HEK293 (cell line): ENCODE results near the gene PLD4.

Experiments used
- CTCF ChIA-PET: fragments of 350-600 bp; formaldehyde crosslinking; extraction: SDS; loops from one replicate; lab custom pipeline; 2021; ENCODE audit warnings: antibody characterized with exemption; lab: Yijun Ruan, JAX
- POLR2A ChIA-PET: fragments of 300-600 bp; formaldehyde crosslinking; extraction: SDS; loops from one replicate; lab custom pipeline; 2020; ENCODE audit warnings: antibody characterized with exemption, inconsistent platforms; lab: Yijun Ruan, JAX
- H3K27ac ChIP-seq: fragments of 200-500 bp; sonication (Bioruptor generic); 2 replicates; pipeline ENCODE4 v1.5.1; 2014; ENCODE audit warnings: low read depth, low read length, control low read depth, inconsistent platforms; ENCODE audit errors: extremely low read depth
- H3K36me3 ChIP-seq, 2 experiments: fragments of 200-500 bp in 1 of 2; sonication (Bioruptor generic) in 1 of 2; 1 replicate in 1 of 2; 2 replicates in 1 of 2; pipeline ENCODE4 v1.5.1; 2014 to 2017; ENCODE audit warnings: inconsistent platforms in 2 of 2, low read length in 2 of 2; ENCODE audit not compliant: control insufficient read depth in 2 of 2, insufficient read depth in 1 of 2
- H3K4me1 ChIP-seq: fragments of 200-500 bp; sonication (Bioruptor generic); 2 replicates; pipeline ENCODE4 v1.5.1; 2014; ENCODE audit warnings: mild to moderate bottlenecking, low read length, inconsistent platforms; ENCODE audit not compliant: control insufficient read depth, insufficient read depth
- H3K4me3 ChIP-seq: 2 replicates; pipeline ENCODE4 v1.5.1; 2011; ENCODE audit warnings: low read depth, mild to moderate bottlenecking, control low read depth, low read length, moderate library complexity
- H3K9me3 ChIP-seq: fragments of 200-500 bp; sonication (Bioruptor generic); 2 replicates; pipeline ENCODE4 v1.5.1; 2014; ENCODE audit warnings: low read depth, low read length, inconsistent platforms; ENCODE audit not compliant: control insufficient read depth, insufficient read depth
- EGR2 ChIP-seq: fragments of 450-650 bp; formaldehyde crosslinking; IDR thresholded peaks from 2 replicates; pipeline ENCODE4 v1.5.1; 2016; ENCODE audit warnings: low read depth, missing biosample characterization, missing genetic modification characterization
- GLIS1 ChIP-seq: fragments of 450-650 bp; formaldehyde crosslinking; IDR thresholded peaks from 2 replicates; pipeline ENCODE4 v1.5.1; 2016; ENCODE audit warnings: missing biosample characterization, missing genetic modification characterization
- GLIS2 ChIP-seq: fragments of 450-650 bp; formaldehyde crosslinking; IDR thresholded peaks from 2 replicates; pipeline ENCODE4 v1.5.1; 2016; ENCODE audit warnings: missing biosample characterization, missing genetic modification characterization
- KLF1 ChIP-seq: fragments of 450-650 bp; formaldehyde crosslinking; IDR thresholded peaks from 2 replicates; pipeline ENCODE4 v1.5.1; 2016; ENCODE audit warnings: missing biosample characterization, missing genetic modification characterization
- KLF16 ChIP-seq: fragments of 450-650 bp; formaldehyde crosslinking; IDR thresholded peaks from 2 replicates; pipeline ENCODE4 v1.5.1; 2017; ENCODE audit warnings: missing biosample characterization, missing genetic modification characterization
- OSR2 ChIP-seq: fragments of 450-650 bp; formaldehyde crosslinking; IDR thresholded peaks from 2 replicates; pipeline ENCODE4 v1.5.1; 2016; ENCODE audit warnings: missing biosample characterization, missing genetic modification characterization
- SCRT2 ChIP-seq: fragments of 450-650 bp; formaldehyde crosslinking; IDR thresholded peaks from 2 replicates; pipeline ENCODE4 v1.5.1; 2016; ENCODE audit warnings: missing biosample characterization, missing genetic modification characterization
- SP7 ChIP-seq: fragments of 450-650 bp; formaldehyde crosslinking; IDR thresholded peaks from 2 replicates; pipeline ENCODE4 v1.5.1; 2016; ENCODE audit warnings: missing biosample characterization, missing genetic modification characterization
- ZBTB48 ChIP-seq: fragments of 450-650 bp; formaldehyde crosslinking; IDR thresholded peaks from 2 replicates; pipeline ENCODE4 v1.5.1; 2016; ENCODE audit warnings: missing biosample characterization, missing genetic modification characterization
- ZBTB8A ChIP-seq: fragments of 450-650 bp; formaldehyde crosslinking; IDR thresholded peaks from 2 replicates; pipeline ENCODE4 v1.5.1; 2016; ENCODE audit warnings: missing biosample characterization, missing genetic modification characterization
- ZEB2 ChIP-seq: fragments of 450-650 bp; formaldehyde crosslinking; IDR thresholded peaks from 2 replicates; pipeline ENCODE4 v1.5.1; 2016; ENCODE audit warnings: missing biosample characterization, missing genetic modification characterization
- ZFHX2 ChIP-seq: fragments of 450-650 bp; formaldehyde crosslinking; conservative IDR thresholded peaks from 2 replicates; pipeline ENCODE4 v1.5.1; 2016; ENCODE audit warnings: missing biosample characterization, missing genetic modification characterization
- ZFP69B ChIP-seq: fragments of 450-650 bp; formaldehyde crosslinking; IDR thresholded peaks from 2 replicates; pipeline ENCODE4 v1.5.1; 2016; ENCODE audit warnings: missing biosample characterization, missing genetic modification characterization
- ZIC2 ChIP-seq: fragments of 450-650 bp; formaldehyde crosslinking; IDR thresholded peaks from 2 replicates; pipeline ENCODE4 v1.5.1; 2016; ENCODE audit warnings: missing biosample characterization, missing genetic modification characterization
- ZNF10 ChIP-seq: fragments of 450-650 bp; formaldehyde crosslinking; IDR thresholded peaks from 2 replicates; pipeline ENCODE4 v1.5.1; 2017; ENCODE audit warnings: missing biosample characterization, missing genetic modification characterization
- ZNF24 ChIP-seq: fragments of 450-650 bp; formaldehyde crosslinking; IDR thresholded peaks from 2 replicates; pipeline ENCODE4 v1.5.1; 2016; ENCODE audit warnings: missing biosample characterization, missing genetic modification characterization
- ZNF248 ChIP-seq: fragments of 450-650 bp; formaldehyde crosslinking; IDR thresholded peaks from 2 replicates; pipeline ENCODE4 v1.5.1; 2017; ENCODE audit warnings: missing biosample characterization, missing genetic modification characterization
- ZNF324 ChIP-seq: fragments of 450-650 bp; formaldehyde crosslinking; IDR thresholded peaks from 2 replicates; pipeline ENCODE4 v1.5.1; 2016; ENCODE audit warnings: missing biosample characterization, missing genetic modification characterization
- ZNF335 ChIP-seq: fragments of 450-650 bp; formaldehyde crosslinking; conservative IDR thresholded peaks from 2 replicates; pipeline ENCODE4 v1.5.1; 2016; ENCODE audit warnings: missing biosample characterization, missing genetic modification characterization
- ZNF341 ChIP-seq: fragments of 450-650 bp; formaldehyde crosslinking; IDR thresholded peaks from 2 replicates; pipeline ENCODE4; 2016; ENCODE audit warnings: low read depth, missing biosample characterization, missing genetic modification characterization
- ZNF391 ChIP-seq: fragments of 450-650 bp; formaldehyde crosslinking; IDR thresholded peaks from 2 replicates; pipeline ENCODE4 v1.5.1; 2016; ENCODE audit warnings: low read depth, missing biosample characterization, missing genetic modification characterization, borderline replicate concordance
- ZNF596 ChIP-seq: fragments of 450-650 bp; IDR thresholded peaks from 2 replicates; pipeline ENCODE4 v1.5.0; 2018; ENCODE audit warnings: missing biosample characterization, mild to moderate bottlenecking, missing genetic modification characterization, moderate library complexity
- ZNF610 ChIP-seq: fragments of 450-650 bp; formaldehyde crosslinking; IDR thresholded peaks from 2 replicates; pipeline ENCODE4 v1.5.1; 2016; ENCODE audit warnings: missing biosample characterization, missing genetic modification characterization, borderline replicate concordance
- ZNF629 ChIP-seq: fragments of 450-650 bp; formaldehyde crosslinking; IDR thresholded peaks from 2 replicates; pipeline ENCODE4 v1.5.1; 2017; ENCODE audit warnings: missing biosample characterization, missing genetic modification characterization
- TF ChIP-seq, protein P1 (sequence below): fragments of 450-650 bp; formaldehyde crosslinking; IDR thresholded peaks from 2 replicates; pipeline ENCODE4 v1.5.1; 2016; ENCODE audit warnings: missing biosample characterization, missing genetic modification characterization, borderline replicate concordance
- TF ChIP-seq, protein P2 (sequence below): fragments of 450-650 bp; formaldehyde crosslinking; IDR thresholded peaks from 2 replicates; pipeline ENCODE4 v1.5.1; 2016; ENCODE audit warnings: missing biosample characterization, missing genetic modification characterization
- TF ChIP-seq, protein P3 (sequence below): fragments of 450-650 bp; formaldehyde crosslinking; IDR thresholded peaks from 2 replicates; pipeline ENCODE4 v1.5.1; 2016; ENCODE audit warnings: missing biosample characterization, missing genetic modification characterization
- TF ChIP-seq, protein P4 (sequence below): fragments of 450-650 bp; formaldehyde crosslinking; IDR thresholded peaks from 2 replicates; pipeline ENCODE4 v1.5.1; 2016; ENCODE audit warnings: missing biosample characterization, missing genetic modification characterization

PLD4 gene

DNA sequence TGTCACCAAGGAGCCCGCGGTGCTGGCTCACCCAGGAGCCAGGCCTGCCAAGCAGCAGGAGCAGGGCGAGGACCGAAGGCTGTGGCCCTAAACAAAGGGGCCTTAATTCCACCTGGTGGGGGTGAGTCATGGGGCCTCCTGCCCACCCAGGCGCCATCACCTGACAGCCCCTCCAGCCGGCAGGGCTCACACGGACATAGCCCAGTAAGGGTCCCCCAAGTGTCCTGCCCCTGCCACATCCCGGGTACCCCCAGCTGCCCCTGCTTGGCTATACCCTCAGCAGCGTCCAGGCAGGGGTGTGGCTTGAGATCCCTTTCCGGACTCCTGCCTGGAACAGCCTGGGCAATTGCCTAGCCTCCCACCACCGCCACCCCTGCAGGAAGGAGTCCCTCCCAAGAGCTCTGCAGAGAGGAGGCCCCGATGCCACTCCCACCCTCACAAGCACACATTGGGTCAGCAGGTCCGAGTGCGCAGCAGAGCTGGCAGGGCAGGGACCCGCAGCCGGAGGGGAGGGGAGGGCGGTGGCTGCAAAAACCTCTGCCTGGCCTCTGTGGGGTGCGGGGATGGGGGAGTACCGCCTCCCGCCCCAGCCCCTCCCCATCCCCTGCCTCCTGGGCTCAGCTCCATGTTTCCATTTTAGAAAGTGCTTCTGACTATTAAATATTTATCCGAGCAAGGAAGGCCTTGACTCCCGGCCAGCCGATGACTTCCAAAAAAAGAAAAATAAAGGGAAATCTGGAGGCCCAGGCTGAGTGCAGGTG lies 48.9 kb downstream of the PLD4 start:
- Histone ChIP-seq H3K4me1 (peaks cover 11% of the 10 kb centered on the region), H3K4me3 (no peak overlapping the region), H3K36me3 (no peaks in the 10 kb centered on the region), H3K27ac (no peak overlapping the region)
- ChIA-PET POLR2A (interaction anchor here (0.8 to 3.4 kb wide), 6 partner anchors 12 to 62 kb away, joined by 3 to 16 read pairs (median 4); partner anchors contain the start of genes CDCA4 and CLBA1), CTCF (interaction anchor here (0.6 to 5.9 kb wide), 6 partner anchors 62 to 203 kb away, joined by 3 to 109 read pairs (median 6); no protein-coding TSS in a partner anchor)
- TF ChIP-seq ZBTB8A (tag by site-specific recombination) (peak; percentile 51; the same call in 1 of the 2 replicates), ZNF324 (no peak), ZFP69B (tag by site-specific recombination) (0 out of 2 replicates have a peak, but pooled peaks have one; percentile 17), KLF16 (tag by site-specific recombination) (no peak), ZNF335 (tag by site-specific recombination) (peak; percentile 45; the same call in 1 of the 2 replicates), ZFHX2 (tag by site-specific recombination) (peak; percentile 66), ZBTB48 (0 out of 2 replicates have a peak, but pooled peaks have one; percentile 34), EGR2 (peak; percentile 32; the same call in 1 of the 2 replicates), ZNF610 (tag by site-specific recombination) (no peak), KLF1 (tag by site-specific recombination) (peak; percentile 91), ZIC2 (peak; percentile 99), SP7 (peak; percentile 71), SCRT2 (no peak), GLIS1 (tag by site-specific recombination) (peak; percentile 84), ZNF24 (tag by site-specific recombination) (no peak), ZNF629 (tag by site-specific recombination) (peak; percentile 39; the same call in 1 of the 2 replicates), ZNF341 (tag by site-specific recombination) (peak; percentile 89), ZNF248 (tag by site-specific recombination) (no peak), ZNF596 (tag by site-specific recombination) (no peak), ZEB2 (tag by site-specific recombination) (0 out of 2 replicates have a peak, but pooled peaks have one; percentile 42), ZNF391 (no peak), OSR2 (tag by site-specific recombination) (peak; percentile 77), GLIS2 (peak; percentile 59; the same call in 1 of the 2 replicates), ZNF10 (peak; percentile 61; the same call in 1 of the 2 replicates)
- TF ChIP-seq, protein P1, sequence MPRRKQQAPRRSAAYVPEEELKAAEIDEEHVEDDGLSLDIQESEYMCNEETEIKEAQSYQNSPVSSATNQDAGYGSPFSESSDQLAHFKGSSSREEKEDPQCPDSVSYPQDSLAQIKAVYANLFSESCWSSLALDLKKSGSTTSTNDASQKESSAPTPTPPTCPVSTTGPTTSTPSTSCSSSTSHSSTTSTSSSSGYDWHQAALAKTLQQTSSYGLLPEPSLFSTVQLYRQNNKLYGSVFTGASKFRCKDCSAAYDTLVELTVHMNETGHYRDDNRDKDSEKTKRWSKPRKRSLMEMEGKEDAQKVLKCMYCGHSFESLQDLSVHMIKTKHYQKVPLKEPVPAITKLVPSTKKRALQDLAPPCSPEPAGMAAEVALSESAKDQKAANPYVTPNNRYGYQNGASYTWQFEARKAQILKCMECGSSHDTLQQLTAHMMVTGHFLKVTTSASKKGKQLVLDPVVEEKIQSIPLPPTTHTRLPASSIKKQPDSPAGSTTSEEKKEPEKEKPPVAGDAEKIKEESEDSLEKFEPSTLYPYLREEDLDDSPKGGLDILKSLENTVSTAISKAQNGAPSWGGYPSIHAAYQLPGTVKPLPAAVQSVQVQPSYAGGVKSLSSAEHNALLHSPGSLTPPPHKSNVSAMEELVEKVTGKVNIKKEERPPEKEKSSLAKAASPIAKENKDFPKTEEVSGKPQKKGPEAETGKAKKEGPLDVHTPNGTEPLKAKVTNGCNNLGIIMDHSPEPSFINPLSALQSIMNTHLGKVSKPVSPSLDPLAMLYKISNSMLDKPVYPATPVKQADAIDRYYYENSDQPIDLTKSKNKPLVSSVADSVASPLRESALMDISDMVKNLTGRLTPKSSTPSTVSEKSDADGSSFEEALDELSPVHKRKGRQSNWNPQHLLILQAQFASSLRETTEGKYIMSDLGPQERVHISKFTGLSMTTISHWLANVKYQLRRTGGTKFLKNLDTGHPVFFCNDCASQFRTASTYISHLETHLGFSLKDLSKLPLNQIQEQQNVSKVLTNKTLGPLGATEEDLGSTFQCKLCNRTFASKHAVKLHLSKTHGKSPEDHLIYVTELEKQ (tag by site-specific recombination) = 0 out of 2 replicates have a peak, but pooled peaks have one; percentile 34
- TF ChIP-seq, protein P2, sequence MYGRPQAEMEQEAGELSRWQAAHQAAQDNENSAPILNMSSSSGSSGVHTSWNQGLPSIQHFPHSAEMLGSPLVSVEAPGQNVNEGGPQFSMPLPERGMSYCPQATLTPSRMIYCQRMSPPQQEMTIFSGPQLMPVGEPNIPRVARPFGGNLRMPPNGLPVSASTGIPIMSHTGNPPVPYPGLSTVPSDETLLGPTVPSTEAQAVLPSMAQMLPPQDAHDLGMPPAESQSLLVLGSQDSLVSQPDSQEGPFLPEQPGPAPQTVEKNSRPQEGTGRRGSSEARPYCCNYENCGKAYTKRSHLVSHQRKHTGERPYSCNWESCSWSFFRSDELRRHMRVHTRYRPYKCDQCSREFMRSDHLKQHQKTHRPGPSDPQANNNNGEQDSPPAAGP (tag by site-specific recombination) = peak; percentile 90
- TF ChIP-seq, protein P3, sequence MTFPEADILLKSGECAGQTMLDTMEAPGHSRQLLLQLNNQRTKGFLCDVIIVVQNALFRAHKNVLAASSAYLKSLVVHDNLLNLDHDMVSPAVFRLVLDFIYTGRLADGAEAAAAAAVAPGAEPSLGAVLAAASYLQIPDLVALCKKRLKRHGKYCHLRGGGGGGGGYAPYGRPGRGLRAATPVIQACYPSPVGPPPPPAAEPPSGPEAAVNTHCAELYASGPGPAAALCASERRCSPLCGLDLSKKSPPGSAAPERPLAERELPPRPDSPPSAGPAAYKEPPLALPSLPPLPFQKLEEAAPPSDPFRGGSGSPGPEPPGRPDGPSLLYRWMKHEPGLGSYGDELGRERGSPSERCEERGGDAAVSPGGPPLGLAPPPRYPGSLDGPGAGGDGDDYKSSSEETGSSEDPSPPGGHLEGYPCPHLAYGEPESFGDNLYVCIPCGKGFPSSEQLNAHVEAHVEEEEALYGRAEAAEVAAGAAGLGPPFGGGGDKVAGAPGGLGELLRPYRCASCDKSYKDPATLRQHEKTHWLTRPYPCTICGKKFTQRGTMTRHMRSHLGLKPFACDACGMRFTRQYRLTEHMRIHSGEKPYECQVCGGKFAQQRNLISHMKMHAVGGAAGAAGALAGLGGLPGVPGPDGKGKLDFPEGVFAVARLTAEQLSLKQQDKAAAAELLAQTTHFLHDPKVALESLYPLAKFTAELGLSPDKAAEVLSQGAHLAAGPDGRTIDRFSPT (tag by site-specific recombination) = peak; percentile 45; the same call in 1 of the 2 replicates
- TF ChIP-seq, protein P4, sequence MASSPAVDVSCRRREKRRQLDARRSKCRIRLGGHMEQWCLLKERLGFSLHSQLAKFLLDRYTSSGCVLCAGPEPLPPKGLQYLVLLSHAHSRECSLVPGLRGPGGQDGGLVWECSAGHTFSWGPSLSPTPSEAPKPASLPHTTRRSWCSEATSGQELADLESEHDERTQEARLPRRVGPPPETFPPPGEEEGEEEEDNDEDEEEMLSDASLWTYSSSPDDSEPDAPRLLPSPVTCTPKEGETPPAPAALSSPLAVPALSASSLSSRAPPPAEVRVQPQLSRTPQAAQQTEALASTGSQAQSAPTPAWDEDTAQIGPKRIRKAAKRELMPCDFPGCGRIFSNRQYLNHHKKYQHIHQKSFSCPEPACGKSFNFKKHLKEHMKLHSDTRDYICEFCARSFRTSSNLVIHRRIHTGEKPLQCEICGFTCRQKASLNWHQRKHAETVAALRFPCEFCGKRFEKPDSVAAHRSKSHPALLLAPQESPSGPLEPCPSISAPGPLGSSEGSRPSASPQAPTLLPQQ (tag by site-specific recombination) = peak; percentile 30; the same call in 1 of the 2 replicates
- TF ChIP-seq, all 188 proteins: peak for 20
- H3K9me3 ChIP-seq = no peaks in the 10 kb centered on the region
